ENCODE measurements around the gene DCAKD.
A peak's percentile ranks its signal among the peaks of the same experiment; 100 is the strongest.

DCAKD gene

DNA sequence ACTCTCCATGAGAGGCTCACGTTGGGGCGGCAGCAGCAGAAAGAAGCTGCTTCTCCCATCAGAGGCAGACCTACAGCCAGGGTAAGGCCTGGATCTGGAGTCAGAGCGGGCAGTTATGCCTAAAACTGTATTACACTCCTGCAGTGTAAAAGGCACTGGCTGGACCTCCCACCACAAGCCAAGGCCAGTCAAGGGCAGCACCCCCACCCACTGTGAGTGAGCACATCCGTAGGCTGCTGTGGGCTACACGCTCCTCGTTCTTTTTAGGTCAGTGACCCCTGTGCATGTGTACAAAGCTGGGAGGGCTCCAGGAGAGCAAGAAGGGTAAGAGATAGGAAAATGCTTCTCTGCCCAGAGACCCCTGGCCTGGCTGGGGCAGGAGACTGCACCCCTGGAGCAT, 20.7 kb downstream of the DCAKD start:
- no peak for DNase-seq

DNA sequence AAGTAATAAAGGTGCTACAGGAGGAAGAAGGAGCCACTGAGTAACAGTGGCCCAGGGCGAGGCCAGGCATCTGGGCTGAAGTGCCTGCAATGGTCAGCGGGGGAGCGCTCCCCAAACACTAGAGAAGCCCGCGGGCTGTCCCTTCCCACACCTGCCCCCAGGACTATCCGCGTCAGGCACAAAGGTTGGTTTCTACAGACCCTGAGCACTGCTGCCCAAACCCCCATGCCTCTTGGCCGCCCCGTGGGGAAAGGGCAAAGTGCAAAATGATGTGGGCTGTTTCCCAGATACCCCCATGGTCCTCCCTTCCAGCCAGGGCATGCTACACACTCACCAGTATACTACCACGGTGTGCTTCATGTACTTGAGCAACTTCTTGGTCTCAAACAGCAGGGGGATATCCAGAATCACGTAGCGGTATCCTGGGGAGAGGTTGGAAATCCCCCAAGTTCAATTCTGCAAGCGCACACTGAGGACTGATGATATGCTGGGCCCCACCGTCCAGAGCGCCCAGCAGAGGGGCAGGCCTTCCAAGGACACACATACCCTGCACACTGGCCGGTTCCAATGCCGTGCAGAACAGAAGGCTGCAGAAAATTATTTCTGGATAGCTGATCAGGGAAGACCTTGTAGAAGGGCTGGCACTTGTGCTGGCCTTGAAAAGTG, 21.5 kb downstream of the DCAKD start:
- no peak for DNase-seq

DNA sequence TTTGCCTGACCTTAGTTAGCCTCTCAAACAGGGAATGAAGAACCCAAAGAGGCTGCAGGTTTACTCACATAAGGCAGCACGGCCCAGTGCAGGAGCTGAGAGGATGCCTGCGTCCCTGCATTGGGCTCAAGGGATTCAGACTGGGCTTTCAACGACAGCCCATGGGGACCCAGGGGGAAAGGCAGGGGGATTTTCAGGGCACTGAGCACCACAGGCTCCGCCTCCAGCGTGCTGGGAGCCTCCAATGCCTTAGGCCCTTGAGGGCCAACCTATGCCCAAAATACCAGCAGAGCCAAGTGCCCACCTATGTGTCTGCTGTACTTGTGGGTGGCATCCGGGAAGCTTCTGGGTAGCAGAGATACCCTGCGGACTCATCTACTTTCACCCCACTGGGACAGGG, 22.3 kb downstream of the DCAKD start:
- DNase-seq: no peak

DNA sequence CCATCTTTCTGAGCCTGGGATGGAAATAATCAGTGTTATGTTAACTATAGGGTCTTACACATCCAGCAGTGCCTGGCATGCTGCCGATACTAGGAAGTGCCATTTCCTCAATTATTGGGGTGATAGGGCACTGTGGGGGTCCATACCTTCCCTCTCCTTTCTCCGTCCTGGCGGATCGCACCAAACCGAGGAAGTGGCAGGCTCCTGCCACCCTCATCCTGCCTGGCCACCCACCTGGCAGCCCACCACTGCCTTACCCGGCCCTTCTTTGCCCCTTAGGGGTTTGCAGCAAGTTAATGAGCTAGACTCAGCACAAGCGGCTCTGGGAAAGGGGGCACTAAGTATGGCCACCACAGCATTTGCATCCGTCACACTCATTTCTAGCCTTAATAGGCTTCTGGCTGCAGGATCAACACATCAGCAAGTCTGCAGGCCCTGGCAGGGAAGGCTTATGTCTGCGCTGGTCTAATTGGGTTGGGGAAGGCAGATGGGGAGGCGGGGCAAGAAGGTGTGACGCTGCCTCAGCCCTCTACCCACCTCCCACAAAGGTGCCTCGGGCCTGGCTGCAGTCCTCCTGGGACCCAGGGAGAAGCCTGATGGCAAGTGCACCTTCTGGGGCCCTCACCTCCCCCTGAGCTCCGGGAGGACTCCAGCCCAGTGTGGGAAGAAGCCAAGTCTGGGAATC, 28.6 kb downstream of the DCAKD start:
- DNase-seq: no peak

DNA sequence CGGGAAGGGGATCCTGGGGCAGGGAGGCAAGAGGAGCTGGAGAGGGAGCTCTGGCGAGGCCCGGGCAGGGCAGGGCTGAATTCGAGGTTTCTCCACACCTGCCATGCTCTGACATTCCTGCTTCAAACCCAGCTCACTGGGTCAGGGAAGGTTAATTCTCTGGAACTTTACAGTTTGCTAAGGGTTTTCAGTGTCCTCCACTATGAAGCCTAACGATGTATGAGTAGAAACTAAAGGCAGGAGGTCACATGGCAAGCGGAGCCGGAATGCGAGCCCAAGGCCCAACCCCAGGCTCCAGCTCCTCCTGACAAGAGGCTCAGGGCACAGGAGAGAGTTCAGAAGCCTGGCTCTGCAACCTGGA, 29.2 kb downstream of the DCAKD start:
- no peak for DNase-seq

DNA sequence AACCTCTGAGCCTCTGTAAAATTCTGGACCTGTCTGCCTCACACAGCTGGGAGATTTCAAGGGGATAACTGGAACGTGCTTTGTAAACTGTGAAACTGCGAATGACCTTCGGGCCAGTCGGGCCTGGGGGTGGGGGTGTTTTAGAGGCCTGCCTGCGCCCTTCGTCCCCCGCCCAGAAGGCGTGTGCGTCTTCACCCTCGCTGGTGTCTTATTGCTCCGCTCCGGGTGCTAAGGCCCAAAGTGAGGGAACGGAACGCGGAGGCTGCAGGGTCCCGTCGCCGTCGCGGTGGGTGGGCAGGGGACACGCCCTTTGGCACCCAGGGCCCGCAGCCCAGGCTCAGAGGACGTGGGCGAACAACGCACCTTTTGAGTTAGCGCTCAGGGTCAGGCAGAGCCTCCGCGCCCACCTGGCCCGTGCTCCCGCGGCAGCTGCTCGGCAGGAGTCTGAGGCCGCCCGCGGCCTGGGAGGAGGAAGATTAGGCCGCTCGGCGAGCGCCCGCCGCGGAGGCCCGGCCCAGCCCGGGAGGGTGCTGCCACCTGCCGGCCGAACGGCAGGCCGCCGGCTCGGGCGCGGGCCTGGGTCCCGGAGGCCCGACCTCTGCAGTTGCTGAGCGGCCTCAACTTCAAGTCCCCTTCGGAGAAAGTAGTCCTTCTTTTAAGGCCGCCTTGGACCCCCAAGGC, 29.7 kb downstream of the DCAKD start:
- DNase-seq: peak; percentile 64

DNA sequence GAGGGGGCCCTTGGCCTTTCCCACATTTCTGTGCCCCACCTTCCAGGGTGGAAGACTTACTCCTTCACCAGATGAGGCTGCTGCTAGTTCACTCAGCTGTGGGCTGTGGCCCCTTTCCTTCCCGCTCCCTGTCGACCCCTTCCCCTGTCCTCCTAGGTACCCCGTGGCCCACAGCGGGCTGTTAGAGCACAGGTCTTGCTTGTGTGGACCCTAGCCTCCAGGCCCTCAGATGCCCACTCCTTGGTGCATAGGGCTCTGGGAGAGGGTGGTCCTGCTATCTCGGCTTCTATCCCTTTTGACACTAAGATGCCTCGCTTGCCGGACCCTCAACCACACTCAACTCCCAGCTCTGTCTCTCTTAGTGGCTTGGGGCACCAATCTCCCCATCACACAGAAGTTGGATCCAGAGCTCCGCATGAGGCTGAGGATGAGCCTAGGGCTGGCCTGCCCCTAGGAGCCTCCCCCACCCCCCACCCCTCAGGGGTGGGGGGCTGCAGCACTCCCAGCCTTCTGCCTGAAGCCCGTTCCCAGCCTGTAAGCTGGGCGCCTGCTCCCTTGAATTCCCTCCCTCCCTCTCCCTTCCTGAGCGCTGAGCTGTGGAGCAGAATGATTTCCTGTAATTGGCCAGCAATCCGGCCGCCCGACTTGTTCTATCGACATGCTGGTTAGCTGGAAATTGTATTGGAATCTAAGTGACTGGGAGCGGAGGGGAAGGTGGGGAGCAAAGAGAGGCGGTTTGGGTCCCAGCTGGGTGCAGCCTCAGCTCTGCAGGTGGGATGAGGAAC, 30.9 kb downstream of the DCAKD start:
- no peak for DNase-seq

DNA sequence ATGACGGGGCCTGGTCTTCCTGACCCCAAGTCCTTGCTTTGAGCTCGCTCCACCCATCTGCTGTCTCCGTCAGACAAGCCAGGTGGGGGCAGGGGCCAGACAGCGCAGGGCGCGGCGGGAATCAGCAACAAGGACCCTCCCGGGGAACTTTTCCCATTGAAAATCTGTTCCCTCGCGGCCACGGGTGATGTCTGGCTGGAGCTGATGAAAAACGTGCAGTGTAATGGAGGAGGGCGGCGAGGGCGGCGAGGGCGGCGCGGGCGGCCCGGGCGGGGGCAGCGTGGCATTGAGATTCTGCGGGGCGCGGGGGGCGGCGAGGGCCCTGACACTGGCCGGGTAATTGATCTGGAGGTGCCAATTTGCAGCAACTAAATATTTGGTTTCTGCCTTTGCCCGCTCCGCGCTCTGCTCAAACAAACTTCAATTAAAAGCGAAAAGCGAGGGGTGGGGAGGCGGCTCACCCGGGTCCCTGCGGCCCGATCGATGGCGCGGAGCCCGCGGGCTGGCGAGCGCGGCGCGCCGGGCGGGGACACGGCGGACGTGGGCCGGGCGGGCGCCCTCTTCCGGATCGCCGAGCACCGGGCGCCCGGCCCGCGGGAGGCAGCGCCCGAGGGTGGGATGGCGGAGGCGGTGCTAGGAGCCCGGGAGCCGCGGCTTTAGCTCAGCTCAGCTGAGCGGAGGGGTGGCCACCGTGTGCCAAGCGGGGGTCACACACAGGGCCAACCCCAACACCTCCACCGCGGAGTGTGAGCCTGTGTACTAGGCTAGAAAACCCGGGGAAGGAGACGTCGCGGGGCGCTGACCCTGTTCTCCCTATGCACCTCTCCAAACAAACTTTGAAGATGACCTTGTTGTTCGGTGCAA, 32.4 kb downstream of the DCAKD start:
- DNase-seq: no peak

DNA sequence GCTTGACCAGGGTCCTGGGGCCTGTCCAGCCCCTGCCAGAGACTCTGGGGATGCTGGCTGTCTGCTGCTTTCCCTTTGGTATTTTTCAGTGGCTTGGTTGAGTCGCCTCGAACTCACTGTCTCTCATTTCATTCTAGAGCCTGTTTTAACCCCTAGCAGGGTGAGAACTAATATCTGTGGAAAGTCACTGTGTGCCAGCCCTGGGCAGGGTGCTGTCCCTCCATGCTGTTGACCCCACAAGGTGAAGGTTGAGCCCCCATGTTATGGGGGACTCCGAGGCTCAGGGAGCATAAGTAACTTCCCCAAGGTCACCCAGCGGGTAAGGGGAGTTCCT, 33.0 kb downstream of the DCAKD start:
- no peak for DNase-seq

DNA sequence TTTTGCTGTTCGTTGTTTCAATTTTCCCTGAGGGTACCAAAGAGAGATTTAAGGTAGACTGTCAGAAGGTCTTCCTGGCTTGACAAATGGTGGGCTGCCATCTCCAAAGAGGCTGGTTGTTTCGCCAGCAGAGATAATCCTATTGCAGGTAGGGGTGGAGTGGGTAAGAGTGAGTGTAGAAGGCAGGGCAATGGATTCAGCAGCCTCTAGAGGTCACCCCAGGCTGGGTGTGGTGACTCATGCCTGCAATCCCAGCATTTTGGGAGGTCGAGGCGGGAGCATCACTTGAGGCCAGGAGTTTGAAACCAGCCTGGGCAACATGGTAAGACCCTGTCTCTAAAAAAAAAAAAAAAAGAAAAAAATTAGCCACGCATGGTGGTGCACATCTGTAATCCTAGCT, 34.6 kb downstream of the DCAKD start:
- no peak for DNase-seq

DNA sequence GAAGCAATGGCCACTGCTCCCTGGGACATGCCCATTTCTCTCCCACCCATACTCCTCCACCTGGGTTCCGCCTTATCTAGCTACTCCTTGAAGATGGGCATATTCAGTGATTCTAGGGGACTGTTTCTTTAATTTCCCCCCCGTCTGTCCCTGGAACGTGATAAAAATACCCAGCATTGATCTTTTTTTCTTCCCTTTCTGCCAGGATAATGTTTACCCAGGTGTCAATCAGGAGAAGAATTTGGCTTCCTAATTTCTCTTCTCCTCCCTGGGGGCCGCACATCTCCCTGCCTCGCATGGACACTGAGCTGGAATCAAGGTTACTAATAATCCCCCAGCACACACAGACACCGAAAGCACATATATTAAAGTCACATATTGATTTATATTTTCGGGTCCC, 35.2 kb downstream of the DCAKD start:
- no peak for DNase-seq

DNA sequence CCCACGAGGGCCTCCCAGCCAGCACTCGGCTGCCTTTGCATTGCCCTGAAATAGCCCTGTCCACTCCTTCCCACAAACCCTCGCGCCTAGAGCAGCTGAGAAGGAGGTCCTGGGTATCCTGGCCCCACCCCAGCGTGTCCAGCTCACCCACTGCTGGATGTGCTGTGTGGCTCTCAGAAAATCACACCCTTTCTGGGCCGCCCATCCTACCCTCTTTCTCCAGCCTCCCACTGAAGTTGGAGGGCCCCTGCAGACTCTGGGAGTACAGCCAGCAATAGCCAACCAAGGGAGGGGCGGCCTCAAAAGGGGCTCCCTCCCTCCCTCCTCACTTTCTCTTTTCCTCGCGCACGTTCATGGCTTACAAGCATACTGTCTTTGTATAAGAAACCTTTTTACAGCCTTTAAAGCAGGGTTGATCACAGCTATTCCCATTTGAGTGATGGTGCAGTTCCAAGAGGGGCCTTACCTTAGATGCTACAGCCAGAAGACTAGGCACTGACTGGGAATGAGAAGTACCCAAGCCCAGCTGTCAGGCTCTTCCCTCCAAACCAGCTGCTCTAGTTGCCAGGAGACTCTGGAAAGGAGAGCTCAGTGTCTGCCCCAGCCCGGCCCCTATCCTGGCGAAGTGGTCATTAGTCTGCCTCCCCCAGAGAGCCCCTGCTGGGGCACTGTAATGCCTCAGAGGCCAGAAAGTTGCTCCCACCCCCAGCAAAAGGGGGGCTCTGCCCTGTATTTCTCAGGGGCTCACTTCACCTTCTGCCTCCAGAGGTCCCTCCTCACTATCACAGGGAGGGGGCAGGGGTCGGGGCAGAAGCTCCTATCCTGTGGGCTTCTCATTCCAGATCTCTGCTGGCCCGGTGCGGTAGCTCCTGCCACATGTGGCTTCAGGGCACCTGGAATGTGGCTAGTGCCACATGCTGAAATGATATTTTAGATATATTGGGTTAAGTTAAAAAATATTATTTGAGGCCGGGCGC, 38.1 kb downstream of the DCAKD start:
- no peak for DNase-seq

DNA sequence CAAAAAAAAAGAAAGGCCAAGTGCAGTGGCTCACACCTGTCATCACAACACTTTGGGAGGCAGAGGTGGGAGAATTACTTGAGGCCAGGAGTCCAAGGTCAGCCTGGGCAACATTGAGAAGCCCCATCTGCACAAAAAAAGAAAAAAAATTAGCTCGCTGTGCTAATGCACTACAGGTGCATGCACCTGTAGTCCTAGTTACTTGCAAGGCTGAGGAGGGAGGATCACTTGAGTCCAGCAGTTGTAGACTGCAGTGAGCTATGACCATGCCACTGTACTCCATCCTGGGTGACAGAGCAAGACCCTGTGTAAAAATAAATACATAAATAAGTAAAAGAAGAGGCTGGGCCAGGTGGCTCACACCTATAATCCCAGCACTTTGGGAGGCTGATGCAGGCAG, 39.7 kb downstream of the DCAKD start:
- DNase-seq: no peak

DNA sequence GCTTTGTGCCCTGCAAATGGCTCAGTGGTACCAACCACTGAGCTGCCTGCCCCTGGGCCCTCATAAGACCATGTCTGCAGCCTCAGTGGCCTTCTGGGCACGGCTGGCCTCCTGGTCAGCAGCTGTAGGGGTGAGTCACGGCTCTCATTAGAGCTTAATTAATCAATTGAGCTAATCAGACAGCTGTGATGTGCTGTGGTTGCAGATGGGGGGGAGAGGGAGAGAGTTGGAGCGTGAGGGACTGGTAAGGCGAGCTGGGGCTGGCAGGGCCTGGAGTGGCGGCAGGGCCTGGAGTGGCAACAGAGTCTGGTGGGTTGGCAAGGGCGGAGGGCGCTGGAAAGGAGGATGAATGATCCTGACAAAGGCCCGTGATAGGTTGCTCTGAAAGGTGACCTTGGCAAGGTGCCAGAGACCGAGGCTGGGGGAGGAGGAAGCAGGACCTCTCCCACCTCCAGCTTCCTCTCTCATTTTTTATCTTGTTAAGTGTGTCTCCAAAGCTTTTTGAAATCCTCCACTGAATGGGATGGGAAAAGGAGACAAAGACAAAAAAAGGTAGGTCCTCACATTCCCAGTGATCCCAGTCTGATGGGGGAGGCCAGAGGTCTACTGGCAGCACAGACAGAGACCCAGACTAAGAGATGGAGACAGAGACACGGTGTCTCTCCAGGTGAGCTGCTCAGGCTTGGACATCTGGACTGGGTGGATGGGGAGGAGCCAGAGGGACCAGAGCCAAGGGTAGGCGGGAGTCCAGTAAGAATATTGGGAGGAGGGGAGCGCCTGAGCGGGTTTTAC, 41.6 kb downstream of the DCAKD start:
- DNase-seq: no peak

DNA sequence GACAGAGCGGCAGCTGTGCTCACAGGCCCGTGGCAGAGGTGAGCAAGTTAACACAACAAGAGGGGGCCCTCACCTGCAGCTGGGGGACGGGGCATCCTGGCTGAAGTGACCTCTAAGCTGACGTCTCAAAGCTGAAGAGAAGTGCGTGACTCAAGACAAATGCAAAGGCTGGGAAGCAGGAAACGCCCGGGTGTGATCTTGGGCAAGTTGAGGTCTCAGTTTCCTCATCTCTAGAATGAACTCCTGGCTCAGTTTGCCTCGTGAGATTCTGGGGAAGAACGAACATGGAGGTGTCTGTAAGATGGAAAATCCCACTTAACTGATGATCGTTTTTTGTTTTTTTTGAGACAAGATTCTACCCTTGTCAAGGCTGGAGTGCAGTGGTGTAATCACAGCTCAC, 43.2 kb downstream of the DCAKD start:
- DNase-seq: no peak

DNA sequence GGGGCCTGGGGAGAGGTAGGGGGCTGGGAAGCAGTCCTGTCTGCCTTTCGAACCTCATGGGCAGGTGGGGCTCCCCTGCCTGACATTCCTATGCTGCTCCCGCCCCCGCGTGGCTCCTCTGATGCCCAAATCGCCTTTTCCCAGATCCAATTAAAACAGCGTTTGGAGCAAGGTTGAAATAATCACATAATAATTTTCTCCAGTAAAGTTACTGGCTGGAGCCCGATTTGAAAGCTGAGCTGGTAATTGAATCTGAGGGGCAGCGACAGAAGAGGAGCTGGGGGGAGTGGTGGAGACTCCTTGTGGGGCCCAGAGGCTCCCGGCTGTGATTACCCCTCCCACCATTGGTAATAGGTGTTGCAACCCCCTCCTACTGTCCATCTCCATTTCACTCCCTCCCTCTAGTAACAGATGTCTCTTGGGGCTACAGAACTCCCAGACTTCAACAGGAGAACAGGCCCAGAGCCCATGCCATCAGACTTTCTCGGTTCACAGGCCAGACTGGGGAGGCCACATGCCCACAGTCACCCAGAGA, 44.4 kb downstream of the DCAKD start:
- no peak for DNase-seq

DNA sequence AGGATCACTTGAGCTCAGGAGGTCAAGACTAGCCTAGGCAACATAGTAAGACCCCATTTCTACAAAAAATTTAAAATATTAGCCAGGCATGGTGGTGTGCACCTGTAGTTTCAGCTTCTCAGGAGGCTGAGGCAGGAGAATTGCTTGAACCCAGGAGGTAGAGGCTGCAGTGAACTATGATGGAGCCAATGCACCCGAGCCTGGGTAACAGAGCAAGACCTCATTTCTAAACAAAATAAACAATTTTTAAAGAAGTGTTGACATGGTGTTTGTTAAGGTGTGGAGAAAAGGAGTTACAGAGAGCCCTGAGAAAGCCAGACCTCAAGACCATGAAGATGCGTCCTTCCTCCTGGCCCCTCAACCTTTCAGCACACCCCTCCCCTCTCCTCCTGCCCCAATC, 45.7 kb downstream of the DCAKD start:
- no peak for DNase-seq

DNA sequence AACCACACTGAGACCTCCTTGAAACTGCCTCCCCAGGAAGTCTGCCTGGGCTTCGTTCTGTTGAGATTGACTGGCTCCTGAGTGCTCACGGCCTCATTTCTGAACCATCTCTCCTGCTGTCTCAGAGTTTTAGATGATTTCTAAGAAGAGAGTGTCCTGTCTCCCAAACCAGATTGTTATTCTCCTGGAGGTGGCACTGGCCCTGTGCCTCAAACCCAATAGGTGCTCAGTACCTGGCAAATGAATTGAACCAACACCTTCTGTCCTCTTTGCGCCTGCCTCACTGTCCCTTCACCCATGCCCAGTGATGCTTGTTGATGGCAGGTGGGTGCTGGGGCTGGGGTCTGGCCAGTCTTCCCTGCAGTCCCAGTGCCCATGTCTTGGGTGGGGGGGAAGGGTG, 47.0 kb downstream of the DCAKD start:
- no peak for DNase-seq

DNA sequence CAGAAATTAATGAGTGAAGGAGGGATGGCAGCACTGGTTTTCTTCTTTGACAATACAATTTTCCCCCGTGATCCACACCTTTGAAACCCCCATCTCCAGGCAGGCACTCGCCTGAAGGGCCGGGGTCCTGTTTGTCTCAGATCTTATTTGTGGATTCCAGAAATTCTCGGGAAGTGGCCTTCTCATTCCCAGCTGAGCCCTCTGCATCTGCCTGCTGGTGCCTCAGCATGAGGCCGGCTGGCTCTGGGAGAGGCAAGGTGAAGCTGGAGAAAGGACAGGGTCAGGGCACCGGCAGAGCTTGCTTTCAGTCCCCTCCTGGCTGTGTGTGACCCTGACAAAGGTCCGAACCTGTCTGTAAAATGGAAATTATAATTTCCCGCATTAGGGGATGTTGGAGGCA, 47.6 kb downstream of the DCAKD start:
- no peak for DNase-seq

DNA sequence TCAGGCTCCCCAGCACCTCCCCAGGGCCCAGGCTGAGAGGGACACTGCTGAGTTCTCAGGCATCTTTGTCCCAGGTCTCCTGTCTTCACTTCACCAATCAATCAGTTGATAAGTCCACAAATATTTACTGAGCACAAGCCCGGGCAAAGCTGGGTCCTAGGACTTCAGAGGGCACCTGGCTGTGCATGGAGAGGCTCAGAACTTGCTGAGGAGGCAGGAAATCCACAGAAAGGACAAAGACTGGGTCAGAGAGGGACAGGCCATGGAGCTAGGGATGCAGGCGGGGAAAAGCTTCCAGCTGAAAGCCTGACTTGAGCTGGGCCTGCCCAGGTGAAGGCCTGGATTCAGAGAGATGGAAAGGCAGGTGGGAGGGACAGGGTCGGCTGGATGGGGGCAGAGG, 50.1 kb downstream of the DCAKD start:
- no peak for DNase-seq
